IPS DF 4.7 (cell line): ENCODE data around the gene PMCH.
"Not testable (repeated sequence)": the region's sequence is repeated elsewhere in the genome, so short reads cannot be mapped to it uniquely, and the experiment has no call there.

Experiments
- DNase-seq: peaks from one replicate; pipeline ENCODE4 v3.0.0-alpha.2; 2013; ENCODE audit warnings: low spot score; ENCODE audit errors: extremely low read depth

The PMCH gene

DNA sequence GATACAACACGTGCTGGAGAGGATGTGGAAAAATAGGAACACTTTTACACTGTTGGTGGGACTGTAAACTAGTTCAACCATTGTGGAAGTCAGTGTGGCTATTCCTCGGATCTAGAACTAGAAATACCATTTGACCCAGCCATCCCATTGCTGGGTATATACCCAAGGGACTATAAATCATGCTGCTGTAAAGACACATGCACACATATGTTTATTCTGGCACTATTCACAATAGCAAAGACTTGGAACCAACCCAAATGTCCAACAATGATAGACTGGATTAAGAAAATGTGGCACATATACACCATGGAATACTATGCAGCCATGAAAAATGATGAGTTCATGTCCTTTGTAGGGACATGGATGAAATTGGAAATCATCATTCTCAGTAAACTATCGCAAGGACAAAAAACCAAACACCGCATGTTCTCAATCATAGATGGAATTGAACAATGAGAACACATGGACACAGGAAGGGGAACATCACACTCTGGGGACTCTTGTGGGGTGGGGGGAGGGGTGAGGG, 50.5 kb downstream of the PMCH start:
- DNase-seq, result not testable (repeated sequence)
